OCI-LY1 (cell line): ENCODE results near the gene ATP6AP2.
"Not testable (repeated sequence)": the region's sequence is repeated elsewhere in the genome, so short reads cannot be mapped to it uniquely, and the experiment has no call there.

ENCODE experiments used
- EZH2 ChIP-seq: fragments of 200-600 bp; sonication (generic), shearing (Covaris generic); IDR thresholded peaks from 2 replicates; pipeline ENCODE4 v1.8.0; 2017; ENCODE audit warnings: borderline replicate concordance, mixed run types, mild to moderate bottlenecking, antibody characterized with exemption, low read length, moderate library complexity, mixed read lengths
- TF ChIP-seq, protein P1 (sequence below): fragments of 200-600 bp; sonication (generic), shearing (Covaris generic); IDR thresholded peaks from 2 replicates; pipeline ENCODE4 v1.5.1; 2017; ENCODE audit warnings: mild to moderate bottlenecking, antibody characterized with exemption, low read length, moderate library complexity, mixed read lengths

DNA sequence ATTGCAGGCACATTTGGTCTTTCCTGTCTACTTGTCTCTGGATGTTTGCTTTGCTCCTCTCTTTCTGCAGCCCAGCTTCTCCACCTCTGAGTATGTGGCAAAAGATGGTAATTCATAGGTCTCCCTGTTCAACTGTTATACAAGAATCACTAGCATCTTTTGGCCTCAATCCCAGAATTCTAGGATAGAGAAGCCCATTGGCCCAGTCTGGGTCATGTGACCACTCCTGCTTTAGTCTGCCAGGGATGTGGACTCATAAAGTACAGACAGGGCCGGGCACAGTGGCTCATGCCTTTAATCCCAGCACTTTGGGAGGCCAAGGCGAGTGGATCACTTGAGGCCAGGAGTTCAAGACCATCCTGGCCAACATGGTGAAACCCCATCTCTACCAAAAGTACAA is 5.4 kb upstream of the ATP6AP2 start:
- TF ChIP-seq, protein P1, sequence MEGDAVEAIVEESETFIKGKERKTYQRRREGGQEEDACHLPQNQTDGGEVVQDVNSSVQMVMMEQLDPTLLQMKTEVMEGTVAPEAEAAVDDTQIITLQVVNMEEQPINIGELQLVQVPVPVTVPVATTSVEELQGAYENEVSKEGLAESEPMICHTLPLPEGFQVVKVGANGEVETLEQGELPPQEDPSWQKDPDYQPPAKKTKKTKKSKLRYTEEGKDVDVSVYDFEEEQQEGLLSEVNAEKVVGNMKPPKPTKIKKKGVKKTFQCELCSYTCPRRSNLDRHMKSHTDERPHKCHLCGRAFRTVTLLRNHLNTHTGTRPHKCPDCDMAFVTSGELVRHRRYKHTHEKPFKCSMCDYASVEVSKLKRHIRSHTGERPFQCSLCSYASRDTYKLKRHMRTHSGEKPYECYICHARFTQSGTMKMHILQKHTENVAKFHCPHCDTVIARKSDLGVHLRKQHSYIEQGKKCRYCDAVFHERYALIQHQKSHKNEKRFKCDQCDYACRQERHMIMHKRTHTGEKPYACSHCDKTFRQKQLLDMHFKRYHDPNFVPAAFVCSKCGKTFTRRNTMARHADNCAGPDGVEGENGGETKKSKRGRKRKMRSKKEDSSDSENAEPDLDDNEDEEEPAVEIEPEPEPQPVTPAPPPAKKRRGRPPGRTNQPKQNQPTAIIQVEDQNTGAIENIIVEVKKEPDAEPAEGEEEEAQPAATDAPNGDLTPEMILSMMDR = not testable (repeated sequence)
- TF ChIP-seq EZH2 = not testable (repeated sequence)
